ENCODE measurements around the gene CDPF1.

Gene CDPF1

GRCh38 chr22:46239261-46240048, 10.6 kb downstream of the CDPF1 start:
- Histone ChIP-seq H2BK120ac (ENCODE audit: low read depth, low read length) (no peak overlapping the region), H2BK5ac (ENCODE audit: low read length) (no peak overlapping the region), H3K4me1 (ENCODE audit: control insufficient read depth, low read depth, low read length) (no peaks in the 10 kb centered on the region), H3K4me3 (ENCODE audit: low read length) (no peak overlapping the region), H3K27ac (ENCODE audit: low read depth, low read length) (no peak overlapping the region), H3K4ac (ENCODE audit: low read depth, low read length) (no peak overlapping the region), H3K18ac (ENCODE audit: low read length) (no peak overlapping the region), H3K27me3 (ENCODE audit: insufficient read depth, low read length, poor library complexity) (no peaks in the 10 kb centered on the region), H3K79me1 (ENCODE audit: low read length) (no peaks in the 10 kb centered on the region), H3K36me3 (ENCODE audit: control insufficient read depth, insufficient read depth, low read length) (no peaks in the 10 kb centered on the region), H4K5ac (ENCODE audit: low read length) (no peak overlapping the region), H4K8ac (ENCODE audit: low read depth, low read length) (no peak overlapping the region), H3K4me2 (ENCODE audit: low read length) (no peak overlapping the region), H3K79me2 (ENCODE audit: control insufficient read depth, insufficient read depth, low read length) (no peaks in the 10 kb centered on the region), H2BK15ac (replicated peaks; ENCODE audit: low read depth) (no peak overlapping the region), H2AK5ac (ENCODE audit: low read length) (no peak overlapping the region), H3K9ac (ENCODE audit: low read length) (no peak overlapping the region), H3K23ac (ENCODE audit: low read length) (no peak overlapping the region), H3K56ac (ENCODE audit: low read length) (no peak overlapping the region)
- no CpG with 5 or more reads among the region's 20 CpGs for WGBS (ENCODE audit: extremely low coverage, insufficient coverage, low lambda C conversion rate)
- no peak for DNase-seq

GRCh38 chr22:46238541-46238940, 11.6 kb downstream of the CDPF1 start:
- Histone ChIP-seq H3K4me2 (ENCODE audit: low read length) (no peak overlapping the region), H2BK15ac (replicated peaks; ENCODE audit: low read depth) (no peak overlapping the region), H3K27me3 (ENCODE audit: insufficient read depth, low read length, poor library complexity) (no peaks in the 10 kb centered on the region), H3K4me3 (ENCODE audit: low read length) (no peak overlapping the region), H3K79me1 (ENCODE audit: low read length) (no peaks in the 10 kb centered on the region), H2BK5ac (ENCODE audit: low read length) (no peak overlapping the region), H3K56ac (ENCODE audit: low read length) (no peak overlapping the region), H3K79me2 (ENCODE audit: control insufficient read depth, insufficient read depth, low read length) (no peaks in the 10 kb centered on the region), H3K4me1 (ENCODE audit: control insufficient read depth, low read depth, low read length) (no peaks in the 10 kb centered on the region), H2AK5ac (ENCODE audit: low read length) (no peak overlapping the region), H4K8ac (ENCODE audit: low read depth, low read length) (no peak overlapping the region), H4K5ac (ENCODE audit: low read length) (no peak overlapping the region), H3K27ac (ENCODE audit: low read depth, low read length) (no peak overlapping the region), H3K9ac (ENCODE audit: low read length) (no peak overlapping the region), H3K36me3 (ENCODE audit: control insufficient read depth, insufficient read depth, low read length) (no peaks in the 10 kb centered on the region), H2BK120ac (ENCODE audit: low read depth, low read length) (no peak overlapping the region), H3K4ac (ENCODE audit: low read depth, low read length) (no peak overlapping the region), H3K23ac (ENCODE audit: low read length) (no peak overlapping the region), H3K18ac (ENCODE audit: low read length) (no peak overlapping the region)
- WGBS (ENCODE audit: extremely low coverage, insufficient coverage, low lambda C conversion rate), result no CpG with 5 or more reads among the region's 16 CpGs
- no peak for DNase-seq

DNA sequence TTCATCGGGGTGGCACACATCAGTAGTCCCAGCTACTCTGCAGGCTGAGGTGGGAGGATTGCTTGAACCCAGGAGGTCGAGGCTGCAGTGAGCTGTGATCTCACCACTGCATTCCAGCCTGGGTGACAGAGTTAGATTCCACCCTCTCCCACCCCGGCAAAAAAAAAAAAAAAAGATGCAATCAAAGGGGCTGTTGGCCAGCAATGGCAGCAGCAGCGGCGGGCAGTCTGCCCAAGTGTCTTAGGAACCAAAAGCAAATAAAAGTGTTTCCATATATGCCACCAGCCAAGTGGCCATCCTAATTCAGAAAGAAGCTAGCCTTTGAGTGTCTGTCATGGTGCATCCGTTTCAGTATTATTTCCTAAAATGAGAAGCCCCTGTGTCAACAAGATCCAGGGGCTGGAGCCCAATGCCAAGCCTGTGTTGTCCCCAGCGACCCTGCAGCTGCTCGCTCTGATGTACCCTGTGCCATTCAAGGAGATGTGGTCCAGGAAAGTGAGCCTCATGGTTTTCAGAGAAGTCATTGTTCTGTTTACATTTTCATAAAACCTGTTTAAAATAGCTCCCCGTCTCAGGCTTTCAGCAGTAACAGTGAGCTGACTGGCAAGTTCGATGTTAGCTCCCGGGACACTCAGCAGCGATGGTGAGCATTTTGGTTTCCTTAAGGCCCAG, 12.5 kb downstream of the CDPF1 start:
- Histone ChIP-seq H3K79me2 (ENCODE audit: control insufficient read depth, insufficient read depth, low read length) (no peaks in the 10 kb centered on the region), H2BK120ac (ENCODE audit: low read depth, low read length) (no peak overlapping the region), H2BK5ac (ENCODE audit: low read length) (no peak overlapping the region), H3K79me1 (ENCODE audit: low read length) (no peaks in the 10 kb centered on the region), H2BK15ac (replicated peaks; ENCODE audit: low read depth) (no peak overlapping the region), H3K18ac (ENCODE audit: low read length) (no peak overlapping the region), H3K4me1 (ENCODE audit: control insufficient read depth, low read depth, low read length) (no peaks in the 10 kb centered on the region), H3K4me2 (ENCODE audit: low read length) (no peak overlapping the region), H3K56ac (ENCODE audit: low read length) (no peak overlapping the region), H3K27ac (ENCODE audit: low read depth, low read length) (no peak overlapping the region), H3K36me3 (ENCODE audit: control insufficient read depth, insufficient read depth, low read length) (no peaks in the 10 kb centered on the region), H3K9ac (ENCODE audit: low read length) (no peak overlapping the region), H4K8ac (ENCODE audit: low read depth, low read length) (no peak overlapping the region), H3K27me3 (ENCODE audit: insufficient read depth, low read length, poor library complexity) (no peaks in the 10 kb centered on the region), H4K5ac (ENCODE audit: low read length) (no peak overlapping the region), H3K23ac (ENCODE audit: low read length) (no peak overlapping the region), H3K4ac (ENCODE audit: low read depth, low read length) (no peak overlapping the region), H2AK5ac (ENCODE audit: low read length) (no peak overlapping the region), H3K4me3 (ENCODE audit: low read length) (no peak overlapping the region)
- no peak for DNase-seq
- WGBS (ENCODE audit: extremely low coverage, insufficient coverage, low lambda C conversion rate), result no CpG with 5 or more reads among the region's 12 CpGs

DNA sequence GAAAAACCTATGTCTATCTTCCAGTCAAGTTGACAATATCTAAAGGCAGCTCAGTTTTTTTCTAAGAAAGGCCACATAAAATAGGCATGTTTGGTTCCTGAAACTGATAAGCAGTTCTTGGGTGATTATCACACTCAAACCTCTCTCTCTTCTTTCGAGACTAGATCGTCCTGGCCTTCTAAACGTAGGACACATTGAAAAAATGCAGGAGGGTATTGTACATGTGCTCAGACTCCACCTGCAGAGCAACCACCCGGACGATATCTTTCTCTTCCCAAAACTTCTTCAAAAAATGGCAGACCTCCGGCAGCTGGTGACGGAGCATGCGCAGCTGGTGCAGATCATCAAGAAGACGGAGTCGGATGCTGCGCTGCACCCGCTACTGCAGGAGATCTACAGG, 15.1 kb downstream of the CDPF1 start:
- Histone ChIP-seq H3K4me1 (ENCODE audit: control insufficient read depth, low read depth, low read length) (no peaks in the 10 kb centered on the region), H3K4ac (ENCODE audit: low read depth, low read length) (no peak overlapping the region), H3K36me3 (ENCODE audit: control insufficient read depth, insufficient read depth, low read length) (no peaks in the 10 kb centered on the region), H2BK15ac (replicated peaks; ENCODE audit: low read depth) (no peak overlapping the region), H2BK120ac (ENCODE audit: low read depth, low read length) (no peak overlapping the region), H3K27me3 (ENCODE audit: insufficient read depth, low read length, poor library complexity) (no peaks in the 10 kb centered on the region), H3K23ac (ENCODE audit: low read length) (no peak overlapping the region), H2BK5ac (ENCODE audit: low read length) (no peak overlapping the region), H3K9ac (ENCODE audit: low read length) (no peak overlapping the region), H3K18ac (ENCODE audit: low read length) (no peak overlapping the region), H3K56ac (ENCODE audit: low read length) (no peak overlapping the region), H3K79me2 (ENCODE audit: control insufficient read depth, insufficient read depth, low read length) (no peaks in the 10 kb centered on the region), H2AK5ac (ENCODE audit: low read length) (no peak overlapping the region), H3K4me3 (ENCODE audit: low read length) (no peak overlapping the region), H3K79me1 (ENCODE audit: low read length) (no peaks in the 10 kb centered on the region), H3K4me2 (ENCODE audit: low read length) (no peak overlapping the region), H4K8ac (ENCODE audit: low read depth, low read length) (no peak overlapping the region), H3K27ac (ENCODE audit: low read depth, low read length) (no peak overlapping the region), H4K5ac (ENCODE audit: low read length) (no peak overlapping the region)
- WGBS (ENCODE audit: extremely low coverage, insufficient coverage, low lambda C conversion rate), result no CpG with 5 or more reads among the region's 12 CpGs
- no peak for DNase-seq

- Histone ChIP-seq H3K23ac (ENCODE audit: low read length) (no peak overlapping the region), H2AK5ac (ENCODE audit: low read length) (no peak overlapping the region), H3K4me3 (ENCODE audit: low read length) (no peak overlapping the region), H3K4ac (ENCODE audit: low read depth, low read length) (no peak overlapping the region), H2BK15ac (replicated peaks; ENCODE audit: low read depth) (no peak overlapping the region), H2BK5ac (ENCODE audit: low read length) (no peak overlapping the region), H3K27me3 (ENCODE audit: insufficient read depth, low read length, poor library complexity) (no peaks in the 10 kb centered on the region), H2BK120ac (ENCODE audit: low read depth, low read length) (no peak overlapping the region), H3K56ac (ENCODE audit: low read length) (no peak overlapping the region), H4K5ac (ENCODE audit: low read length) (no peak overlapping the region), H3K4me2 (ENCODE audit: low read length) (no peak overlapping the region), H3K27ac (ENCODE audit: low read depth, low read length) (no peak overlapping the region), H3K79me1 (ENCODE audit: low read length) (no peaks in the 10 kb centered on the region), H3K18ac (ENCODE audit: low read length) (no peak overlapping the region), H3K4me1 (ENCODE audit: control insufficient read depth, low read depth, low read length) (no peaks in the 10 kb centered on the region), H3K9ac (ENCODE audit: low read length) (no peak overlapping the region), H3K79me2 (ENCODE audit: control insufficient read depth, insufficient read depth, low read length) (no peaks in the 10 kb centered on the region), H3K36me3 (ENCODE audit: control insufficient read depth, insufficient read depth, low read length) (no peaks in the 10 kb centered on the region), H4K8ac (ENCODE audit: low read depth, low read length) (no peak overlapping the region)
- WGBS (ENCODE audit: extremely low coverage, insufficient coverage, low lambda C conversion rate), result no CpG with 5 or more reads among the region's 9 CpGs
- no peak for DNase-seq
Measured at GRCh38 chr22:46233231-46233630, 16.9 kb downstream of the CDPF1 start.
